BJ (cell line): ENCODE data around the gene DPM3. TPM values are rescaled to one million over a fixed set of nuclear protein-coding genes. Genes with fewer than 3 reads are reported as not detected.

Experiments used
- CTCF ChIA-PET: fragments of 350-600 bp; formaldehyde crosslinking; extraction: SDS; loops from one replicate; lab custom pipeline; 2021; ENCODE audit warnings: antibody characterized with exemption, inconsistent platforms; lab: Yijun Ruan, JAX
- POLR2A ChIA-PET: fragments of 300-600 bp; sonication (Branson Sonifier 250); formaldehyde crosslinking; extraction: SDS; loops from one replicate; lab custom pipeline; 2021; ENCODE audit warnings: antibody characterized with exemption; lab: Charles Lee
- DNase-seq: peaks from one replicate; pipeline ENCODE4 v3.0.0-alpha.2; 2011; ENCODE audit warnings: low read depth
- H3K27me3 ChIP-seq: 2 replicates; pipeline ENCODE4 v1.6.0; 2011; ENCODE audit warnings: low read length; ENCODE audit not compliant: control insufficient read depth, insufficient read depth
- H3K36me3 ChIP-seq: 2 replicates; pipeline ENCODE4 v1.5.1; 2011; ENCODE audit warnings: low read length; ENCODE audit not compliant: control insufficient read depth, insufficient read depth
- H3K4me3 ChIP-seq: 2 replicates; pipeline ENCODE4 v1.5.1; 2011; ENCODE audit warnings: low read depth, mild to moderate bottlenecking, control low read depth, low read length
- CTCF ChIP-seq: IDR thresholded peaks from 2 replicates; pipeline ENCODE4 v1.5.1; 2011; ENCODE audit warnings: low read depth, mild to moderate bottlenecking, control low read depth, inconsistent platforms, low read length, moderate library complexity; ENCODE audit not compliant: insufficient read depth
- polyA plus RNA-seq: library from polyadenylated mRNA; depleted of rRNA; stranded (reverse); fragments of >200 nt; gene quantifications from 2 replicates; pipeline ENCODE4 v1.2.3, GENCODE V29; 2011

DPM3 gene
- polyA plus RNA-seq, 1 experiment: 34.1 TPM

- no peak for DNase-seq
- POLR2A ChIA-PET: no interaction called here
- Histone ChIP-seq H3K4me3 (no peak overlapping the region), H3K27me3 (peaks cover 37% of the 10 kb centered on the region), H3K36me3 (no peaks in the 10 kb centered on the region)
- CTCF ChIA-PET: interaction anchor here (1.0 to 3.4 kb wide), 3 partner anchors 39 to 45 kb away, joined by 3 to 22 read pairs (median 9); partner anchors contain the start of gene KRTCAP2
- TF ChIP-seq CTCF: no peak
Observed at GRCh38 chr1:155130272-155131006, 9.9 kb downstream of the DPM3 start.

GRCh38 chr1:155128755-155129473 is 11.4 kb downstream of the DPM3 start:
- ChIA-PET CTCF (interaction anchor here (1.2 to 3.4 kb wide), 3 partner anchors 37 to 39 kb away, joined by 3 to 22 read pairs (median 5); no protein-coding TSS in a partner anchor), POLR2A (no interaction called here)
- Histone ChIP-seq H3K36me3 (no peaks in the 10 kb centered on the region), H3K4me3 (no peak overlapping the region), H3K27me3 (peaks cover 44% of the 10 kb centered on the region)
- no peak for DNase-seq
- TF ChIP-seq CTCF: no peak

DNA sequence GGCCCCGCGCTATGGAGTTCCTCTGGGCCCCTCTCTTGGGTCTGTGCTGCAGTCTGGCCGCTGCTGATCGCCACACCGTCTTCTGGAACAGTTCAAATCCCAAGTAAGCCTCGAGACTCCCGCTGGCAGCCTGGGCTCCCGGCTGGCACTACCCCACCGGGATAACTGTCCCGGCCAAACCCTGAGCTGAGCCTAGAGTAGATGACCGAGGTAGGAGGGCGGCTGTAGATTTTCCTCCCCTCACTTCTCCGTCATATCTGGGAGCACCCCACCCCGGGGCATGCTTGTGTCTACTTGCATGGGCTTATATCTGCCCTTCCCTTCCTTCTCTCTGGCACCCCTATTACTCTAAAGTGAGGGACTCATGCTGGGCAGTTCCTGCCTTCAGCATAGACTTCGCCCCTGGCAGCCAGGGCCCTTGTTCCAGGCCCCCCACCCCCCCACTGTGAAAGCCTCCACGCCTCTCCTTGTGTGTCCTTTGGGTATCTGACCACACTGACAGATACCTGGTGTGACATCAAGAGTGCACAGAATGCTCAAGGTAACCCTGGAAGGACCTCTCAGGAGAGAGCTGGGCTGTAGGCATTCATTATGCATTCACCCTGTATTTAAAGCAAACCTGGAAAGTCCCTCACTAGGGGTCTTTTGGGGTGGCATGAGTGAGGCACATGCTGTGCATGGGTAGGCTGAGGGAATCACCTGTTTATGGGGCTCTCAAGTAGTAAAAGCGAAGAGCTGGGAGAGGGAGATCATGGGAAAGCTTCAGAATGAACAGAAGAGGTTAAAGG is 12.2 kb downstream of the DPM3 start:
- POLR2A ChIA-PET: no interaction called here
- peaks cover 44% of the 10 kb centered on the region for H3K27me3 ChIP-seq
- no peaks in the 10 kb centered on the region for H3K36me3 ChIP-seq
- CTCF ChIA-PET: interaction anchor here (1.2 to 3.4 kb wide), 3 partner anchors 37 to 40 kb away, joined by 3 to 22 read pairs (median 5); no protein-coding TSS in a partner anchor
- no peak for DNase-seq
- no peak for TF ChIP-seq CTCF
- peak overlapping the region; percentile 40 for H3K4me3 ChIP-seq

- no peak for TF ChIP-seq CTCF
- ChIA-PET POLR2A (no interaction called here), CTCF (interaction anchor here (1.4 to 2.9 kb wide), 3 partner anchors 32 to 42 kb away, joined by 3 to 11 read pairs (median 10); no protein-coding TSS in a partner anchor)
- H3K36me3 ChIP-seq: no peaks in the 10 kb centered on the region
- no peak for DNase-seq
- peaks cover 44% of the 10 kb centered on the region for H3K27me3 ChIP-seq
- peak within 1 kb of the TSS; percentile 40 for H3K4me3 ChIP-seq
Observed at GRCh38 chr1:155127105-155127966, 13.0 kb downstream of the DPM3 start, which contains the start of gene EFNA1. TSS of gene EFNA1 (plus strand) at chr1:155127876. CDS start at chr1:155127978, 102 bp downstream.
